WTC11 (cell line): ENCODE data around the gene NAA16.

Experiments used
- CBFB ChIP-seq: sonication (generic); formaldehyde crosslinking; IDR thresholded peaks from 2 replicates; pipeline ENCODE4 v1.8.1; 2022; ENCODE audit warnings: mild to moderate bottlenecking, low read depth, missing genetic modification reagents
- ESRRA ChIP-seq: sonication (generic); formaldehyde crosslinking; IDR thresholded peaks from 2 replicates; pipeline ENCODE4 v1.8.1; 2022; ENCODE audit warnings: mild to moderate bottlenecking, missing genetic modification reagents, borderline replicate concordance
- IRF2 ChIP-seq: sonication (generic); formaldehyde crosslinking; IDR thresholded peaks from 2 replicates; pipeline ENCODE4 v1.8.0; 2022; ENCODE audit warnings: low read depth, missing genetic modification reagents, borderline replicate concordance
- NR2C2 ChIP-seq: sonication (generic); formaldehyde crosslinking; IDR thresholded peaks from 2 replicates; pipeline ENCODE4 v1.8.0; 2022; ENCODE audit warnings: mild to moderate bottlenecking, missing genetic modification reagents
- SP1 ChIP-seq: sonication (generic); formaldehyde crosslinking; conservative IDR thresholded peaks from 2 replicates; pipeline ENCODE4 v1.8.1; 2022; ENCODE audit warnings: missing genetic modification reagents
- TF ChIP-seq, protein P1 (sequence below): fragments of 250-450 bp; sonication (Bioruptor Pico); IDR thresholded peaks from 2 replicates; pipeline ENCODE4 v1.8.0; 2021; ENCODE audit warnings: mild to moderate bottlenecking
- TF ChIP-seq, protein P2 (sequence below): fragments of 200-600 bp; IDR thresholded peaks from 2 replicates; pipeline ENCODE4 v1.8.0; 2022; ENCODE audit warnings: antibody characterized with exemption
- TF ChIP-seq, protein P3 (sequence below): sonication (generic); formaldehyde crosslinking; IDR thresholded peaks from 2 replicates; pipeline ENCODE4 v1.8.0; 2022; ENCODE audit warnings: mild to moderate bottlenecking, missing genetic modification reagents
- TF ChIP-seq, protein P4 (sequence below): sonication (generic); formaldehyde crosslinking; IDR thresholded peaks from 2 replicates; pipeline ENCODE4 v1.8.1; 2022; ENCODE audit warnings: low read depth, missing genetic modification reagents, borderline replicate concordance
- TF ChIP-seq, protein P5 (sequence below): sonication (generic); formaldehyde crosslinking; IDR thresholded peaks from 2 replicates; pipeline ENCODE4 v1.8.1; 2023; ENCODE audit warnings: mild to moderate bottlenecking, missing genetic modification reagents, borderline replicate concordance
- TF ChIP-seq, protein P6 (sequence below): sonication (generic); formaldehyde crosslinking; IDR thresholded peaks from 2 replicates; pipeline ENCODE4 v1.8.0; 2022; ENCODE audit warnings: mild to moderate bottlenecking, missing genetic modification reagents

DNA sequence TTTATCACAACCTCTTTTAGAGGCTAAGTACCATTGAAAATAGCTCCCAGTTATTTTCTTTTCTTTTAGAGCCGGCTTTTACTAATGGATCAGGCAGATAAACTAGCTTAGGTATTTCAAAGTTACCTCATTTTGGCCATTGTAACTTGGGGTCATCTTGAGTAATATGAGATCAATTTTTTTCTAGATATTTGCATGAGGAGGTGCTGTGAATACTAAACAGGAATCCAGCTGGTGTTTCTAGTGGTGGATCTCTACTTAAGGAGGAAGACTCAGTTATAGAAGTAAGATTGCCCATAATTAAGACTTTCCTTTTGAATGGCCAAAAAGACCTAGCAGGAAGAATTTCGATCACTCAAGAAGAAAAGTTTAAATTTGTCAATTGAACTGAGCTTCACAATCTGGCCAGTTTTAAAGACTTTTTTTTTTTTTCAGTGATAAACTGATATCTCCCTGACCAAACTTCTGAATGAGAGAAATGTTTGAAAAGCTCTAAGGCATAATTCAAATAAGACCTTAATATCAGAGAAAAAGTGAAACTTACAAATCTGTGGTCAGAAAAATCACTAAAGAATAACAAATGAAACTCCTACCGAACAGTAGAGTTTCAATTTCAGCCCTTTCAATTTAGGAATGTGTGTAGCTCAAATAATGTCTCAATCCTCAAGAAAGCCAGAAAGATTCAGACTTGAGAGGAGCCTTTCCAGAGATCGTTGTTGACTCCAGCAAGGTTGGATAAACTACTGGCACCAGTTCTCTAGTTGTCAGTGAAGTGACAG lies 11.6 kb upstream of the NAA16 start:
- TF ChIP-seq NR2C2 (CRISPR knock-in tag) (no peak), IRF2 (CRISPR knock-in tag) (no peak), CBFB (no peak), SP1 (CRISPR knock-in tag) (no peak), ESRRA (CRISPR knock-in tag) (no peak)
- TF ChIP-seq, protein P1, sequence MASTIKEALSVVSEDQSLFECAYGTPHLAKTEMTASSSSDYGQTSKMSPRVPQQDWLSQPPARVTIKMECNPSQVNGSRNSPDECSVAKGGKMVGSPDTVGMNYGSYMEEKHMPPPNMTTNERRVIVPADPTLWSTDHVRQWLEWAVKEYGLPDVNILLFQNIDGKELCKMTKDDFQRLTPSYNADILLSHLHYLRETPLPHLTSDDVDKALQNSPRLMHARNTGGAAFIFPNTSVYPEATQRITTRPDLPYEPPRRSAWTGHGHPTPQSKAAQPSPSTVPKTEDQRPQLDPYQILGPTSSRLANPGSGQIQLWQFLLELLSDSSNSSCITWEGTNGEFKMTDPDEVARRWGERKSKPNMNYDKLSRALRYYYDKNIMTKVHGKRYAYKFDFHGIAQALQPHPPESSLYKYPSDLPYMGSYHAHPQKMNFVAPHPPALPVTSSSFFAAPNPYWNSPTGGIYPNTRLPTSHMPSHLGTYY (CRISPR knock-in tag): no peak
- TF ChIP-seq, protein P2, sequence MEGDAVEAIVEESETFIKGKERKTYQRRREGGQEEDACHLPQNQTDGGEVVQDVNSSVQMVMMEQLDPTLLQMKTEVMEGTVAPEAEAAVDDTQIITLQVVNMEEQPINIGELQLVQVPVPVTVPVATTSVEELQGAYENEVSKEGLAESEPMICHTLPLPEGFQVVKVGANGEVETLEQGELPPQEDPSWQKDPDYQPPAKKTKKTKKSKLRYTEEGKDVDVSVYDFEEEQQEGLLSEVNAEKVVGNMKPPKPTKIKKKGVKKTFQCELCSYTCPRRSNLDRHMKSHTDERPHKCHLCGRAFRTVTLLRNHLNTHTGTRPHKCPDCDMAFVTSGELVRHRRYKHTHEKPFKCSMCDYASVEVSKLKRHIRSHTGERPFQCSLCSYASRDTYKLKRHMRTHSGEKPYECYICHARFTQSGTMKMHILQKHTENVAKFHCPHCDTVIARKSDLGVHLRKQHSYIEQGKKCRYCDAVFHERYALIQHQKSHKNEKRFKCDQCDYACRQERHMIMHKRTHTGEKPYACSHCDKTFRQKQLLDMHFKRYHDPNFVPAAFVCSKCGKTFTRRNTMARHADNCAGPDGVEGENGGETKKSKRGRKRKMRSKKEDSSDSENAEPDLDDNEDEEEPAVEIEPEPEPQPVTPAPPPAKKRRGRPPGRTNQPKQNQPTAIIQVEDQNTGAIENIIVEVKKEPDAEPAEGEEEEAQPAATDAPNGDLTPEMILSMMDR: no peak
- TF ChIP-seq, protein P3, sequence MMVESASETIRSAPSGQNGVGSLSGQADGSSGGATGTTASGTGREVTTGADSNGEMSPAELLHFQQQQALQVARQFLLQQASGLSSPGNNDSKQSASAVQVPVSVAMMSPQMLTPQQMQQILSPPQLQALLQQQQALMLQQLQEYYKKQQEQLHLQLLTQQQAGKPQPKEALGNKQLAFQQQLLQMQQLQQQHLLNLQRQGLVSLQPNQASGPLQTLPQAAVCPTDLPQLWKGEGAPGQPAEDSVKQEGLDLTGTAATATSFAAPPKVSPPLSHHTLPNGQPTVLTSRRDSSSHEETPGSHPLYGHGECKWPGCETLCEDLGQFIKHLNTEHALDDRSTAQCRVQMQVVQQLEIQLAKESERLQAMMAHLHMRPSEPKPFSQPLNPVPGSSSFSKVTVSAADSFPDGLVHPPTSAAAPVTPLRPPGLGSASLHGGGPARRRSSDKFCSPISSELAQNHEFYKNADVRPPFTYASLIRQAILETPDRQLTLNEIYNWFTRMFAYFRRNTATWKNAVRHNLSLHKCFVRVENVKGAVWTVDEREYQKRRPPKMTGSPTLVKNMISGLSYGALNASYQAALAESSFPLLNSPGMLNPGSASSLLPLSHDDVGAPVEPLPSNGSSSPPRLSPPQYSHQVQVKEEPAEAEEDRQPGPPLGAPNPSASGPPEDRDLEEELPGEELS: no peak
- TF ChIP-seq, protein P4, sequence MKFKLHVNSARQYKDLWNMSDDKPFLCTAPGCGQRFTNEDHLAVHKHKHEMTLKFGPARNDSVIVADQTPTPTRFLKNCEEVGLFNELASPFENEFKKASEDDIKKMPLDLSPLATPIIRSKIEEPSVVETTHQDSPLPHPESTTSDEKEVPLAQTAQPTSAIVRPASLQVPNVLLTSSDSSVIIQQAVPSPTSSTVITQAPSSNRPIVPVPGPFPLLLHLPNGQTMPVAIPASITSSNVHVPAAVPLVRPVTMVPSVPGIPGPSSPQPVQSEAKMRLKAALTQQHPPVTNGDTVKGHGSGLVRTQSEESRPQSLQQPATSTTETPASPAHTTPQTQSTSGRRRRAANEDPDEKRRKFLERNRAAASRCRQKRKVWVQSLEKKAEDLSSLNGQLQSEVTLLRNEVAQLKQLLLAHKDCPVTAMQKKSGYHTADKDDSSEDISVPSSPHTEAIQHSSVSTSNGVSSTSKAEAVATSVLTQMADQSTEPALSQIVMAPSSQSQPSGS (CRISPR knock-in tag): no peak
- TF ChIP-seq, protein P5, sequence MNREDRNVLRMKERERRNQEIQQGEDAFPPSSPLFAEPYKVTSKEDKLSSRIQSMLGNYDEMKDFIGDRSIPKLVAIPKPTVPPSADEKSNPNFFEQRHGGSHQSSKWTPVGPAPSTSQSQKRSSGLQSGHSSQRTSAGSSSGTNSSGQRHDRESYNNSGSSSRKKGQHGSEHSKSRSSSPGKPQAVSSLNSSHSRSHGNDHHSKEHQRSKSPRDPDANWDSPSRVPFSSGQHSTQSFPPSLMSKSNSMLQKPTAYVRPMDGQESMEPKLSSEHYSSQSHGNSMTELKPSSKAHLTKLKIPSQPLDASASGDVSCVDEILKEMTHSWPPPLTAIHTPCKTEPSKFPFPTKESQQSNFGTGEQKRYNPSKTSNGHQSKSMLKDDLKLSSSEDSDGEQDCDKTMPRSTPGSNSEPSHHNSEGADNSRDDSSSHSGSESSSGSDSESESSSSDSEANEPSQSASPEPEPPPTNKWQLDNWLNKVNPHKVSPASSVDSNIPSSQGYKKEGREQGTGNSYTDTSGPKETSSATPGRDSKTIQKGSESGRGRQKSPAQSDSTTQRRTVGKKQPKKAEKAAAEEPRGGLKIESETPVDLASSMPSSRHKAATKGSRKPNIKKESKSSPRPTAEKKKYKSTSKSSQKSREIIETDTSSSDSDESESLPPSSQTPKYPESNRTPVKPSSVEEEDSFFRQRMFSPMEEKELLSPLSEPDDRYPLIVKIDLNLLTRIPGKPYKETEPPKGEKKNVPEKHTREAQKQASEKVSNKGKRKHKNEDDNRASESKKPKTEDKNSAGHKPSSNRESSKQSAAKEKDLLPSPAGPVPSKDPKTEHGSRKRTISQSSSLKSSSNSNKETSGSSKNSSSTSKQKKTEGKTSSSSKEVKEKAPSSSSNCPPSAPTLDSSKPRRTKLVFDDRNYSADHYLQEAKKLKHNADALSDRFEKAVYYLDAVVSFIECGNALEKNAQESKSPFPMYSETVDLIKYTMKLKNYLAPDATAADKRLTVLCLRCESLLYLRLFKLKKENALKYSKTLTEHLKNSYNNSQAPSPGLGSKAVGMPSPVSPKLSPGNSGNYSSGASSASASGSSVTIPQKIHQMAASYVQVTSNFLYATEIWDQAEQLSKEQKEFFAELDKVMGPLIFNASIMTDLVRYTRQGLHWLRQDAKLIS (CRISPR knock-in tag): no peak
- TF ChIP-seq, protein P6, sequence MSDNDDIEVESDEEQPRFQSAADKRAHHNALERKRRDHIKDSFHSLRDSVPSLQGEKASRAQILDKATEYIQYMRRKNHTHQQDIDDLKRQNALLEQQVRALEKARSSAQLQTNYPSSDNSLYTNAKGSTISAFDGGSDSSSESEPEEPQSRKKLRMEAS (CRISPR knock-in tag): no peak
